ENCODE data around the gene RSPH10B2.
"Not testable (repeated sequence)": the region's sequence is repeated elsewhere in the genome, so short reads cannot be mapped to it uniquely, and the experiment has no call there.

RSPH10B2 gene

GRCh38 chr7:6714360-6714759 is 39.5 kb upstream of the RSPH10B2 start:
- H3K27me3 ChIP-seq = peaks cover 0 to 4% of the 10 kb centered on the region in 2 donors
- DNase-seq = no peak
- no peaks in the 10 kb centered on the region for H3K36me3 ChIP-seq

GRCh38 chr7:6715898-6716297 is 38.0 kb upstream of the RSPH10B2 start:
- not testable (repeated sequence) for H3K9me3 ChIP-seq, H3K4me1 ChIP-seq, H3K4me3 ChIP-seq, H3K36me3 ChIP-seq, H3K27ac ChIP-seq, DNase-seq, H3K27me3 ChIP-seq
- intact Hi-C loops (cut with DNase I; ENCODE audit: low total_unique reads) = loop anchor here (10.0 kb wide), 1 partner anchor 71 kb away; no protein-coding TSS in a partner anchor

More at GRCh38 chr7:6714360-6714759, 39.5 kb upstream of the RSPH10B2 start:
- no peak for TF ChIP-seq CTCF (IDR thresholded peaks at IDR 0.05)
- Histone ChIP-seq H3K9me3 (no peaks in the 10 kb centered on the region), H3K4me3 (no peak overlapping the region), H3K4me1 (no peaks in the 10 kb centered on the region), H3K27ac (no peak overlapping the region)
- intact Hi-C loops (cut with DNase I; ENCODE audit: low total_unique reads) = loop anchor here (10.0 kb wide), 1 partner anchor 70 kb away; no protein-coding TSS in a partner anchor

- no peak for TF ChIP-seq CTCF (IDR thresholded peaks at IDR 0.05)
- no peak overlapping the region for H3K4me3 ChIP-seq
- peaks cover 0 to 3% of the 10 kb centered on the region in 2 donors for H3K27me3 ChIP-seq
- H3K36me3 ChIP-seq = no peaks in the 10 kb centered on the region
- H3K27ac ChIP-seq = no peak overlapping the region
- intact Hi-C loops (cut with DNase I; ENCODE audit: low total_unique reads) = loop anchor here (10.0 kb wide), 1 partner anchor 73 kb away; no protein-coding TSS in a partner anchor
- no peaks in the 10 kb centered on the region for H3K9me3 ChIP-seq
- no peaks in the 10 kb centered on the region for H3K4me1 ChIP-seq
- no peak for DNase-seq
Observed at GRCh38 chr7:6718124-6718523, 35.8 kb upstream of the RSPH10B2 start.

- not testable (repeated sequence) for H3K27ac ChIP-seq
Observed at GRCh38 chr7:6724351-6724750, 29.6 kb upstream of the RSPH10B2 start.

GRCh38 chr7:6725003-6725402 is 28.9 kb upstream of the RSPH10B2 start:
- Histone ChIP-seq H3K4me3 (no peak overlapping the region), H3K27ac (no peak overlapping the region), H3K27me3 (peaks cover 0 to 3% of the 10 kb centered on the region in 2 donors), H3K4me1 (peaks cover 0 to 4% (median 0%) of the 10 kb centered on the region in 4 donors), H3K36me3 (no peaks in the 10 kb centered on the region), H3K9me3 (no peaks in the 10 kb centered on the region)
- DNase-seq = no peak
- intact Hi-C loops (cut with DNase I; ENCODE audit: low total_unique reads) = no loop called here
- TF ChIP-seq CTCF (IDR thresholded peaks at IDR 0.05) = no peak

More at GRCh38 chr7:6724351-6724750, 29.6 kb upstream of the RSPH10B2 start:
- DNase-seq; intact Hi-C loops (cut with DNase I; ENCODE audit: low total_unique reads); H3K4me1 ChIP-seq; H3K4me3 ChIP-seq; H3K36me3 ChIP-seq; H3K27me3 ChIP-seq; H3K9me3 ChIP-seq: not testable (repeated sequence)

- DNase-seq; H3K27me3 ChIP-seq; H3K9me3 ChIP-seq; H3K36me3 ChIP-seq; H3K27ac ChIP-seq; intact Hi-C loops (cut with DNase I; ENCODE audit: low total_unique reads); H3K4me3 ChIP-seq: not testable (repeated sequence)
- H3K4me1 ChIP-seq = peaks cover 0 to 16% (median 4%) of the 10 kb centered on the region in 4 donors
Observed at GRCh38 chr7:6726341-6726740, 27.6 kb upstream of the RSPH10B2 start.

GRCh38 chr7:6727663-6728062 is 26.2 kb upstream of the RSPH10B2 start:
- H3K4me3 ChIP-seq = no peak overlapping the region
- peaks cover 0 to 1% of the 10 kb centered on the region in 2 donors for H3K27me3 ChIP-seq
- TF ChIP-seq CTCF (IDR thresholded peaks at IDR 0.05) = no peak
- peaks cover 0 to 18% (median 4%) of the 10 kb centered on the region in 4 donors for H3K4me1 ChIP-seq
- intact Hi-C loops (cut with DNase I; ENCODE audit: low total_unique reads) = no loop called here
- H3K27ac ChIP-seq = no peak overlapping the region
- H3K9me3 ChIP-seq = no peaks in the 10 kb centered on the region
- DNase-seq = no peak
- H3K36me3 ChIP-seq = peaks cover 0 to 5% (median 4%) of the 10 kb centered on the region in 3 donors

GRCh38 chr7:6728893-6729491 is 24.9 kb upstream of the RSPH10B2 start:
- intact Hi-C loops (cut with DNase I; ENCODE audit: low total_unique reads) = not testable (repeated sequence)

More at GRCh38 chr7:6728893-6729491, 24.9 kb upstream of the RSPH10B2 start:
- Histone ChIP-seq H3K4me1 (peaks cover 0 to 18% (median 4%) of the 10 kb centered on the region in 4 donors), H3K27ac (peak overlapping the region; percentile 77 to 83), H3K36me3 (peaks cover 12 to 18% (median 17%) of the 10 kb centered on the region in 3 donors), H3K4me3 (peak overlapping the region; percentile 71 to 80)
- peak in 1 of 2 donors; percentile 47 for DNase-seq
- not testable (repeated sequence) for H3K27me3 ChIP-seq, H3K9me3 ChIP-seq

Measured in tibial artery (tissue), 4 donors.